GM18861 (cell line): ENCODE data around the gene KIRREL3.

Experiments used
- ATAC-seq: cut with Tn5 transposase; IDR thresholded peaks from one replicate; pipeline ENCODE4 v1.9.1; 2021; ENCODE audit not compliant: unreplicated experiment

KIRREL3 gene

DNA sequence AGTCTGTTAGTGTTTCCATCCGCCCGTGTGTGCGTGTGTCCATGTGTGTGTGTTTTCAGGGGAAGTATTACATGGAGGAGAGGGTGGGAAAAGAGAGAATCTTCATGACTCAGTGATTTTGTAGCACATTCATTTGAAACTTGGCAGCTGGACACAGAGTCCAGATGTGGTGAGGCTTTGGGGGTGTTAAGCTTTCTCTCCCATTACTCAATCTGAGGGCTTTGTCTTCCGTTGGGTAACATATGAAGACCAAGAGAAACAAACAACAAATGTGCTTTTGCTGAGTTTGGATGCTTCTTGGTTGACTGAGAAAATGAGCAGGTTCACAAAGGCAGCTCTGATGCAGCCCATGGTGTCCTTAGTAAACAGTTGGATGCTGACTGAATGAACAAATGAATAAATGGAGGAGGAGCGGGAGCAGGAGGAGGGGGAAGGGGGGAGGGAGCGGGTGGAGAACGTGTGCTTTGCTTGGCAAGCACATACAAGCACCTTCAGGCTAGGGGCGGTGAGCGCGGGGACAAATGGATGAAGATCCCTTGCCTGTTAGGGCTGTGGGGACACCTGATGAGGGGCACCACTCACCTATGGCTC, 540.8 kb downstream of the KIRREL3 start:
- no peak for ATAC-seq

GRCh38 chr11:126457817-126458216, 542.8 kb downstream of the KIRREL3 start:
- no peak for ATAC-seq

DNA sequence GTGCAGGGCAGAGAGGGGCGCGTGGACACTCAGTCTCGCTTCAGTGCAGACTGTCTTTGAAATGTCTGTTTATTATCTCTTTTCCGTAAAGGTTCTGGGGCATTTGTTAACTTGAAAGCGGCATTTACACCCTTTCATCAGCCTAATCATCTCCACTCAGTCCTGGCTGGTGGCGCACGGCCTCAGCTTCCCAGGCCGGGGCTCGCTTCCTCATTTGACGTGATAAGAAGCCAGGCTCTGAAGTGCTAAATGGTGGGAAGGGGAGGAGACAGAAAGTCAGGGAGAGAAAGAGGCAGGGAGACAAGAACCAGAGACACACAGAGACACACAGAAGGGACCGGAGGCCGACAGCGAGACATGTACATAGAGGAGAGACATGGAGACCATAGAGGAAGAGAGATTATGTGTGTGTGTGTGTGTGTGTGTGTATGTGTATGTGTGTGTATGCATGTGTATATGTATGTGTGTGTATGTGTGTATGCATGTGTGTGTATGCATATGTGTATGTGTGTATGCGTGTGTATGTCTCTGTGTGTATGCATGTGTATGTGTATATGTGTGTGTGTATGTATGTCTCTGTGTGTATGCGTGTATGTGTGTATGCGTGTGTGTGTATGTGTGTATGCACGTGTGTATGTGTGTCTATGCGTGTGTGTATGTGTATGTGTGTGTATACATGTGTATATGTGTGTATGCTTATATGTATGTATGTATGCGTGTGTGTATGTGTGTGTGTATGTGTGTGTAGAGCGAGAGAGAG, 543.6 kb downstream of the KIRREL3 start:
- ATAC-seq, result no peak

- no peak for ATAC-seq
Measured at GRCh38 chr11:126456089-126456488, 544.5 kb downstream of the KIRREL3 start.

DNA sequence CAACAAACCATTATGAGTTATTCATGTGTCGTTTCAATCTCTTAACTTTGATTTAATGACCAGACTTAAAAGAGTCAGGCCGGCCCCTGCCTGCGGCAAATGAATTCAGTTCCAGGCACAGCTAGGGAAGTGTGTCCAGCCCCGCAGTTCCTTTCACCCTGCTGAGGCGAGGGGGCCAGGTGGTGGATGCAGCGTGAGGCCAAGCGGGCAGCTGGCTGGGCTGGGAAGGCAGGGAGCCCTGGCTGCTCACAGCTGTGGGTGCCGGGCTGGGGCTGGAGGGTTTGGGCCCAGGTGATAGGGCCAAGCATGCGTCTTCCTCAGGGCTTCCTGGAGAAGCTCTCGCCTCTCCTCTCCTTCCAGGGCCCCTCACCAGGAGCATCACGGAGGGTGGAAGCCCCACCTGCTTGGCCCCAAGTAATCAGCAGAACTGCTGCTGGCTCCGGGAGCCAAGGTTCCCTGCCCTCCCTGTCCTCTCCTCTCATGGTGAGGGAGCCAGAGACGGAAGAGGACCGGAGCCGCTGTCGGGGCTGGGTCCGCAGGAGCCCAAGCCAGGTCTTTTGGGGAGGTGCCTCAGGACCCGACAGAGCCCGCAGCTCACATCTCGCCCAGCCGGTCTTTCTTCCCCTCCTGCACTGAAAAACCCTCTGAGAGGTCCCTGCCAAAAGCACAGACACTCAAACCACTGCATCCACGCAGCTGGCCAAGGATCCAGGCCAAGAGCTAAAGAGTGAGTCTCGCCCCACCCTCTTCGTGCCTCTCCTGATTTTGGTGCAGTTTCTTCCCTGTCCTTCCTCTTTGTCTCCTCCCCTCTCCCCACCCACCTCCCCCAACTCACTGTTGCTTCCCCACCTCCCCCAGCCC, 548.1 kb downstream of the KIRREL3 start:
- no peak for ATAC-seq

- ATAC-seq, result no peak
Measured at GRCh38 chr11:126451211-126451802, 549.3 kb downstream of the KIRREL3 start.

DNA sequence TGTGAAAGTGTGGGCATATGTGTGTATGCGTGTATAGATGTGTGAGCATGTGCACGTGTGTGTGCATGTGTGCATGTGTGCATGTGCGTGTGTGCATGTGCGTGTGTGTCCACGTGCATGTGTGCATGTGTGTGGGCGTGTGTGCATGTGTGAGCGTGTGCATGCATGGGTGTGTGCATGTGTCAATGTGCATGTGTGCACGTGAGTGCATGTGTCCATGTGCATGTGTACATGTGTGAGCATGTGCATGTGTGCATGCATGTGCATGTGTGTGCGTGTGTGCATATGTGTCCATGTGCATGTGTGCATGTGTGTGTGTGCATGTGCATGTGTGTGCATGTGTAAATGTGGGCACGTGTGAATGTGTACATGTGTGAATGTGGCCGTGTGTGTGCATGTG, 549.8 kb downstream of the KIRREL3 start:
- no peak for ATAC-seq

DNA sequence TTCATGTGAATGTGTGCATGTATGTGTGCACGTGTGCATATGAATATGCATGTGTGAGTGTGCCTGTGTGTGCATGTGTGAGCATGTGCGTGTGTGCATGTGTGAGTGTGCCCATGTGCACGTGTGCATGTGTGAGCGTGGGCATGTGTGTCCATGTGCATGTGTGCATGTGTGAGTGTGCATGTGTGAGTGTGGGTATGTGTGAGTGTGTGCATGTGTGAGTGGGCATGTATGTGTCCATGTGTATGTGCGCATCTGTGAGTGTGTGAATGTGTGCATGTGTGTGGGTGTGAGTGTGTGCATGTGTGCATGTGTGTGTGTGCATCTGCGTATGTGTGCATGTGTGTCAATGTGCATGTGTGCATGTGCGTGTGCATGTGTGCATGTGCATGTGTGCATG, 550.4 kb downstream of the KIRREL3 start:
- ATAC-seq, result no peak

DNA sequence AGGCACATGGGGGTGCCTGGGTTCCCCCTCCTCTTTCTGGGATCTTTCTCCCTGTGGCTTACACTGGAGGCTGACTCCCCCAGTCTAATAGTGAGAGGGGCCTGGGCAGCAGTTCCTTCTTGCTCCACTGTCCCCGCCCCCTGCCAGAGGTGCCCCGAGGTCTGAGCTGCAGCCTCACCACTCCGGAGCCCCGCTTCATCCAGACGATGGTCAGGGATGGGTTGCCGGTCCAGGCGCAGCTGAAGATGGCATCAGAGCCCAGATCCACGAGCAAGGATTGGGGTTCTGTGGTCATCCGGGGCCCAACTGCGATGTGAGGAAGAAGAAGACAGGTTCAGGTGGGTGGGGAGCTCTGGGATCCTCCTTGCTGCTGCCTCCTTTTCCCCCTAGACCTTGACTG, 554.0 kb downstream of the KIRREL3 start:
- ATAC-seq, result no peak

GRCh38 chr11:126444072-126444471, 556.5 kb downstream of the KIRREL3 start:
- ATAC-seq, result no peak

- ATAC-seq, result no peak
Measured at GRCh38 chr11:126443120-126443519, 557.5 kb downstream of the KIRREL3 start.

DNA sequence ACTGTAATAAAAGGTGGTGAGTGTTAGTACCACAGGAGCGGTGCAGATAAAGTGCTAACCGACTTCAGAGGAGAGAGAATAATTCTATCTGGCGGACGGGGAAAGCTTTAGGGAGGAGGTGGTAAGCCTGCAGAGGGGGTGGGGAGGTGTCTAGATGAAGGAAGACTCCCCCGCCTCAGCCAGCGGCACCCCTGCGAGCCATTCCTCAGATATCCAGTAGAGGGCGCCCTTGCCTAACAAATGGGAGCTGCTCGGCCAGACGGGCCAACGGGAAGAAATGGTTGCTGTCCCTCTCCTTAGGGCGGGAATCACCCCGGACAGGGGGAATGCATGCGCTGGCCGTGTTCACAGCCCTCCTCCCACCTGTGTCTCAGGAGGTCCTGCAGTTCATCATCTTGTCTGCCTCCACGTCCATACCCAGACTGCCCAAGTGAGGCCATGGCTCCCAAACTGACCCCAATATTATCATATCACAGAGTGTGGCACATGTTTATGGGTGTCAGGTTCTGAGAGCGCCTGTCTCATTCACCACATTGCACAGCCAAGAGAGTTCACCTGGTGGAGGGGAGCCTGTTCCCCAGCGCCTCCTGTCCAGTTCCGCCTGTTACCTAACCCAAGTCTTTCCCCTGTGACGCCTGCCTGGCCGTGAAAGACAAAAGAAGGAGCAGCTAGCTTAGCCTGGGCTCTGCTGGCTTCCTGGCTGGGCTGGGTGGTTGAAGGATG, 559.6 kb downstream of the KIRREL3 start:
- peak; percentile 77 for ATAC-seq

DNA sequence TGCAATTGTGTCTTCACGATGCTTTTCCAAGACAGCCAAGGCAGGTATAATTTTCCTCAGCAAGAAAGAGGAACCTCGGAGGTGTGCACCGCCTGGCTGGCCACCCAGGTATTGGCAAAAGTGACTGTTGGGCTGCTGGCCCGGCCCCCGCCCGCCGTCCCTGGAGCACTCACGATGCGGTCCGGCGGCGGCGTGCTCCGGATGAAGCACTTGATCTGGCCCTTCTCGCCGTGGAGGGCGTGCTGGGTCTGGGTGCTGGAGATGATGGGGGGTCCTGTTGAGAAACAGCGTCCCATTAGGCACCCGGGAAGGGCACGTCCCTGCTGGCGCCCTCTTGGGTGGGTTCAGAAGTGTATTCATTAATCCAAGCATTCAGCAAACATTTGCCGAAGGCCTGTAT, 560.3 kb downstream of the KIRREL3 start:
- ATAC-seq, result no peak

GRCh38 chr11:126438691-126439090, 561.9 kb downstream of the KIRREL3 start:
- ATAC-seq, result no peak

DNA sequence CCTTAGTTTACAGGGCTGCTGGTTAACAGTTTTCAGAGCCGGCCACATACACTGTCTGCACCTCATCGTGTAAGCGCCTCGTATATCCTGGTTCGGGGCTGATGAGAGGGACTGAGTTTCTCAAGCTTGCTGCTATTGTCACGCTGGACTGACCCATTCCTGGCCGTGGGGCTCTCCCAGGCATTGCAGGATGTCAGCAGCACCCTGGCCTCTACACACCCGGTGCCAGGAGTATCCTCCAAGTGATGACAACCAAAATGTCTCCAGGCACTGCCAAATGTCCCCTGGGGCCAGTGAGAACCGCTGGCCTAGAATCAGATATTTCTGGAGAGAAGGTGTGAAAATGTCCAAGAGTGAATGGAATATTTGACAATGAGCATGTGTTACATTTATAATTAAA, 562.3 kb downstream of the KIRREL3 start:
- no peak for ATAC-seq

- ATAC-seq, result no peak
Measured at GRCh38 chr11:126437731-126438130, 562.8 kb downstream of the KIRREL3 start.

DNA sequence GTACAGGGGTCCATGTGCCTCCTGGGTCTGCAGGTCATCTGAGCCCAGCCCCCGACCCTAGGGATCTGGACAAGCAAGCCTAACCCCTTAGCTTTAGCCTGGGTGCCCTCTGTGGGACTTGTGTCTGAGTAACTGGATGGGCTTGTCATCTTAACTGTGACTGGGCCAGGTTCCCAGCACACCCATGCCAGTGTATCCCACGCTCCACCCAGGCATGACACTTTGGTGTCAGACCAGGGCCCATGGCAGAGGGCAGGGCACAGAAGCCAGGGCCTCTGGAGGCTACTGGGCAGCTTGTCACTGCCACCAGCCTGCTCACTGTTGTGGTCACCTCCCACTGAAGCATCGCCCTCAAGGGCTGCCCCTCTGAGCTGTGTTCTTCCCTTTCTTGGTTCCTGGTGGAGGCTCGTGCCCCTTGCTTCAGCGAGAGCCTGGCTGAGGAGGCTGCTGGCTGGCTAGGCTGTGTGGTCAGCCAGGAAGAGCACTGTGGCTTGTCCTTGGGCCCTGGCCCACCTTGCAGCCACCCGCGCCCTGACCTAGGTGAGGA, 564.3 kb downstream of the KIRREL3 start:
- no peak for ATAC-seq

- no peak for ATAC-seq
Measured at GRCh38 chr11:126434950-126435335, 565.6 kb downstream of the KIRREL3 start.

DNA sequence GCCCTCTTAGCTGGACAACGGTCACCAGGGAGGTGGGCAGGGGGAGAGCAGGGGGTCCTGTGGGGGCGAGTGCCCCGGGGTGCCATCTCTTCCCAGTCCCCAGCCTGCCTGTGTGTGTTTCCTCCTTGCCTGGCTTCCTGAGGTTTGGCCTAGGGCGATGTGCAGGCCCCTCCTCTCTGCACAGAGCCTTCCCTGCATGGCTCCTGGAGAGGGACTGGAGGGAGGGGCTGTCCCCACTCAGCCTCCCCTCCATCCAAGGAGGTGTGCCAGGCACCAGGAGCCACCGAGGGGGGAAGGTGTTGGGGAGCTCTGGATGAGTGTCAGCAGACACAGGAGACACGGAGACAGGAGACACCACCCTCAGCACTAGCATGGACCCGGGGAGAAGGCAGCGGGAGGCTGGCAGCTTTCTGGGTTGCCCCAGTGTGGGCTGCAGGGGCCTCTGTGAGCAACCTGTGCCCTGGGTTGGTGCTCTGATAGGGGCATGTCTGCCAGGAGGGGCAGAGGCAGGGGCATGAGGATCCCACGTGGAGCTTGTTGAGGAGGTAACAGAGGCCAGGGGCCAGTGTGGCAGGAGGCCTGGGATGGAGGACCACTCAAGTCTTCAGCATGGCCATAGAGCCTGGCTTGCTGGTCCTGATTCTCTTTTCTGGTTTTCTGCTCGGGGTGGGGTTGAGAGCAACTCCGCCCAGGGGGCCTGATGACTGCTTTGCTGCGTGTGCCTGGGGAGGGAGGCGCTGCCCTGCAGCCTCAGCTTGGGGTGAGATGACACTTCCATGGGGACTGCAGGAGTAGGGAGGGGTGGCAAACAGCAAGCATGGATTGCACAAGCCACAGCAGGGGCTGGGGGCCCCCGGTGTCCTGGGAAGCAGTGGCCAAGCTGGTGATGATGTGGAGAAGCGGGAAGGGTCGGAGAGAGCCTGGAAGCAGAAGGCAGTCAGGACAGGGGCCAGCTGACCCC, 566.3 kb downstream of the KIRREL3 start:
- no peak for ATAC-seq
